Activated T-cell treated with anti-CD3 and anti-CD28 coated beads for 1 hour (primary cell): ENCODE data around the gene INTS11.

Source experiments
- DNase-seq: peaks from one replicate; pipeline ENCODE4 v3.0.0-alpha.2; 2020; ENCODE audit warnings: low read depth

The INTS11 gene

GRCh38 chr1:1343811-1344421 lies 19.5 kb upstream of the INTS11 start:
- DNase-seq: no peak

DNA sequence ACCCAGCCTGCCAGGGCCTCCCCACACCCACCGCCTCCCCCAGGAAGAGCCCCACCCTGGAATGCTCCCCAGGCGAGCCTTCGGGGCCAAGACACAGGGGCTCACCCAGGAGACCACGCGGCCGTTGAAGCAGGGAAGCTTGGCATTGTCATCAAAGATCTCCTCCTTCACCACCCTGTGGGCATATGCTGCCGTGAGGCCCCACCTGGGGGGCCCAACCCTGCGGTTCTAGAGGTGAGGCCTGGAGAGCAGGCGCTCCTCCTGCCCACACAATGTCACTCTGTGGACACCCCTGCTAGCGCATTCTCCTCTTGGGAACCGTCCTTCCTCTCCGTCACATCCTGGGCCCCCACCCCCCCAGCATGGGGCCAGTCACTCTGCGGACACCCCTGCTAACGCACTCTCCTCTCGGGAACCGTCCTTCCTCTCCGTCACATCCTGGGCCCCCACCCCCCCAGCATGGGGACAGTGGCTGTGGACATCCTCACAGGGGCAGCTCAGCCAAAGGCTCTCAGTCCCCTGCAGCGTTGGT lies 18.2 kb upstream of the INTS11 start:
- DNase-seq: no peak

DNA sequence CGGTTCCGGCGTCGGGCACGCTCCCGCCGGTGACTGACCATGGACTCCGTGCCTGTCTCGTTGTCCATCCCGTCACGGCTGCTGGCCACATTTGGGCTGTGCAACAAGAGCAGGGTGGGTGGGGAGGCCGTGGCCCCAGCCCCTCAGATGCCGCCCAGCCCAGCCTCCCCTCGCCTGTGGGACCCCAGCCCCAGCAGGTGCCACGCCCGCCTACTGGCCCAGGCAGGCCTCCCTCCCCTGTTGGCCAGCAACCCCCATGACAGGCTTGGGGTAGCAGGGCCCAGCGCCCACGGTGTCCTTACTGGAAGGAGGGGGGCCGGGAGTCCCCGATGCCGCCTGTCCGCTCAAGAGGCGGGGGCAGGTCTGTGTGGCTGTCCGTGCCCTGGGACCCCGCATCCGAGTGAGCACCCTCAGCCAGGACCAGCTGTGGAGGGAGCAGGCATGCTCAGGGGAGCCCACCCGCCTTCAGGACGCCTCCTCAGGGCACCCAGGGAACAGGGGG lies 17.7 kb upstream of the INTS11 start:
- no peak for DNase-seq

DNA sequence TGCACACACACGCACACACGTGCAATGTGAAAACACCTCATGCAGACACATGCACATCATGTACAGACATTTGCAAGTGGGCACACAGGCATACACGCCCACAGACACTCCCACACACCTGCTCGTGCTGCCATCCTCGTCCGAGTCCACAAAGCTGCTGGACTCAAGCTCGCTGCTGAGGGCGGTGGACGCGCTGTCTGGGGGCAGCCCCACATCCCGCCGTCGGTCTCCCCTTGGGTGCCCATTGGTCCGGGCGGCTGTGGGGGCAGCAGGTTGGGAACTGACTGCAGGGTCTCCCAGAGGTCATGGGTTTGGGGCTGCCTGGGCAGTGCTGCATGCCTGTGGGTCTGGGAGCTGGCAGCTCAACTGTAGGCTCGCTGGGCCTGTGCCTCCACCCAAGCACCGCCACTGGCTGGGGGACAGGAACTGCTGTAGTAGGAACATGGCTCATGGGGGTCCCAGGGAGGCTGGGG lies 17.1 kb upstream of the INTS11 start:
- DNase-seq: no peak

- DNase-seq: no peak
These were observed 16.5 kb upstream of the INTS11 start for GRCh38 chr1:1340791-1341548.

DNA sequence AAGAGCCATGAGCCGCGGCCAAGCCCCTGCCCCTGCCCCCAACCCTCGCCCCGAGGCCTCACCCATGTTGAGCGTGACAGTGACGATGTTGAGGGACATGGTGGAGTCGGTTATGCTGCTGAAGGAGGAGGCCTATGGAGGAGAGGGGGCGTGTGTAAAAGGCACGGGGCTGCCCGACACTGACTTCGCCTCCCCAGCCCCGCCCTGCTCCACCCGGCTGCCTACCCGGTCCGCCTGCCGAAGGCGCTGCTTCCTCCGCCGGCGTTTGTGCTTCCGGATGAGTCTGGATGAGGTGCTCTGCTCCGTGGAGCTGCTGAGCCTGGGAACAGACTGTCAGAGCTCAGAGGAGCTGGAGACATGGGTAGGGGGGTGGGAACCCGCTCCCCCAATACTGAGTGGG lies 15.7 kb upstream of the INTS11 start:
- DNase-seq: no peak

GRCh38 chr1:1338278-1338677 lies 13.8 kb upstream of the INTS11 start:
- no peak for DNase-seq

- DNase-seq: no peak
These were observed 13.3 kb upstream of the INTS11 start for GRCh38 chr1:1337793-1338147.

DNA sequence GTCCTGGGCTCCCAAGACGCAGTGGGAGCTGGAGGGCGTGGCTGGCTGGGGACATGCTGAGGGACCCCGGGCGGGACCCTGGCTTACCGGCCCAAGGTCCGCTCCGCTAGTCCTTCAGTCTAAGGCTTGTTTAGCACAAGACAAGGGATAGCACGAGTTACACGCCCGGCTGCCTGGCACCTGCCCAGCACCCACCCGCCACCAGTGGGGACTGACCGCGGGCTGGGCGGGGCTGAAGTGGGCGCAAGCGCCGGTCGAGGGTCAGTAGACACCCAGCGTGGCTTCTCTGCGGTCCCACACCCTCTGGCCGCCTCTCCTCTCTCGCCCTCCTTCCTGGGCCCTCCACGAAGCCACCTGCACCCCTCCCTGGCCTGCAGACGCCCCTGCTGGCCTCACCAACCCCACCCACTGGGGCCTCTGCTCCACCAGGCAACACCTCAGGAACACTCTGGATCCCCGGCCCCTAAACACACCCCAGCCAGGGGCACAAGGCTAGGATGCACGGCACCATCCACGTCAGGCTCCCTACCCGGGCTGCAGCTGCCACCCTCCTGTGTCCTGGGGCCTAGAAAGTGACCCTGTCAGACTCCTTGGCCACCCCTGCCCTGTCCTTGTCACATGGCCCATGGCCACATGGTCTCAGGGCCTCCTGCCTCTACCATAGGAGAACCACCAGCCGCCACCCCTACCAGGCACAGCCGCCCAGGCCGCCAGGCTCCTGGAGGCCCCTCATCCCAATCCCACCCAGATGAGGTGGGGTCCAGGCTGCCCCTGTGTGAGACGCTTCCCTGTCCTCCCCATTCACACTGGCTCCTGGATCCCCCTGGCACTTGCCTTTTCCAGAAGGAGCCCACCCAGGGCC lies 12.7 kb upstream of the INTS11 start:
- no peak for DNase-seq

GRCh38 chr1:1336446-1336845 lies 12.0 kb upstream of the INTS11 start:
- DNase-seq: no peak

GRCh38 chr1:1335792-1336248 lies 11.4 kb upstream of the INTS11 start:
- no peak for DNase-seq

DNA sequence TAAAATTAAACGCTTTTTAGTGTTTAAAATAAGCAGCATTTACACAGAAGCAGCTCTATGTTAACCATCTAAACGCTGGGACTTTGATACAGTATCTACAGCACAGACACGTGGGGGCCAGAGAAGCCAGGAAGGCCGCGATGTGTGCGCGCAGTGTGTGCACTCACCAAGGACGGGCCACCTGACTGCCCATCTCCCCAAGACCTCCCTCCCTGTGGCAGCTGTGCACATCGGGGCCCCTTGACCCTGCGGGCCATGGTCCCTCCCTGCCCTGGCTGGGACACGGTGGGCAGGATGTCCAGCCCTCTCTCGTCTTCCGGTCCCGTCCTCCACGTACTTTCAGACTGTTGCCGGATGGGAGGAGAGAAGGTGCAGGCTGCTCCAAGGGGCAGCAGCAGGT lies 10.8 kb upstream of the INTS11 start:
- DNase-seq: no peak

- no peak for DNase-seq
These were observed 10.4 kb upstream of the INTS11 start for GRCh38 chr1:1334835-1335234.

DNA sequence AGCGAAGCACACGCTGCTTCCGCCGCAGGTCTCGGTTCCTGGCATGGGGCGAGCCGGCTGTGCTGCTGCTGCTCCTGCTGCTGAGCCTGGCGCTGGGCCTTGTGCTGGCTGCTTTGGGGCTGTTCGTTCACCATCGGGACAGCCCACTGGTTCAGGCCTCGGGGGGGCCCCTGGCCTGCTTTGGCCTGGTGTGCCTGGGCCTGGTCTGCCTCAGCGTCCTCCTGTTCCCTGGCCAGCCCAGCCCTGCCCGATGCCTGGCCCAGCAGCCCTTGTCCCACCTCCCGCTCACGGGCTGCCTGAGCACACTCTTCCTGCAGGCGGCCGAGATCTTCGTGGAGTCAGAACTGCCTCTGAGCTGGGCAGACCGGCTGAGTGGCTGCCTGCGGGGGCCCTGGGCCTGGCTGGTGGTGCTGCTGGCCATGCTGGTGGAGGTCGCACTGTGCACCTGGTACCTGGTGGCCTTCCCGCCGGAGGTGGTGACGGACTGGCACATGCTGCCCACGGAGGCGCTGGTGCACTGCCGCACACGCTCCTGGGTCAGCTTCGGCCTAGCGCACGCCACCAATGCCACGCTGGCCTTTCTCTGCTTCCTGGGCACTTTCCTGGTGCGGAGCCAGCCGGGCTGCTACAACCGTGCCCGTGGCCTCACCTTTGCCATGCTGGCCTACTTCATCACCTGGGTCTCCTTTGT lies 9.2 kb upstream of the INTS11 start:
- no peak for DNase-seq

DNA sequence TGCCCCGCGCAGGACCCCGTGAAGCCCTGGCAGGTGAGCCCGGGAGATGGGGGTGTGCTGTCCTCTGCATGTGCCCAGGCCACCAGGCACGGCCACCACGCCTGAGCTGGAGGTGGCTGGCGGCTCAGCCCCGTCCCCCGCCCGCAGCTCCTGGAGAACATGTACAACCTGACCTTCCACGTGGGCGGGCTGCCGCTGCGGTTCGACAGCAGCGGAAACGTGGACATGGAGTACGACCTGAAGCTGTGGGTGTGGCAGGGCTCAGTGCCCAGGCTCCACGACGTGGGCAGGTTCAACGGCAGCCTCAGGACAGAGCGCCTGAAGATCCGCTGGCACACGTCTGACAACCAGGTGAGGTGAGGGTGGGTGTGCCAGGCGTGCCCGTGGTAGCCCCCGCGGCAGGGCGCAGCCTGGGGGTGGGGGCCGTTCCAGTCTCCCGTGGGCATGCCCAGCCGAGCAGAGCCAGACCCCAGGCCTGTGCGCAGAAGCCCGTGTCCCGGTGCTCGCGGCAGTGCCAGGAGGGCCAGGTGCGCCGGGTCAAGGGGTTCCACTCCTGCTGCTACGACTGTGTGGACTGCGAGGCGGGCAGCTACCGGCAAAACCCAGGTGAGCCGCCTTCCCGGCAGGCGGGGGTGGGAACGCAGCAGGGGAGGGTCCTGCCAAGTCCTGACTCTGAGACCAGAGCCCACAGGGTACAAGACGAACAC lies 8.5 kb upstream of the INTS11 start:
- no peak for DNase-seq

- DNase-seq: no peak
These were observed 7.7 kb upstream of the INTS11 start for GRCh38 chr1:1332031-1332755.

DNA sequence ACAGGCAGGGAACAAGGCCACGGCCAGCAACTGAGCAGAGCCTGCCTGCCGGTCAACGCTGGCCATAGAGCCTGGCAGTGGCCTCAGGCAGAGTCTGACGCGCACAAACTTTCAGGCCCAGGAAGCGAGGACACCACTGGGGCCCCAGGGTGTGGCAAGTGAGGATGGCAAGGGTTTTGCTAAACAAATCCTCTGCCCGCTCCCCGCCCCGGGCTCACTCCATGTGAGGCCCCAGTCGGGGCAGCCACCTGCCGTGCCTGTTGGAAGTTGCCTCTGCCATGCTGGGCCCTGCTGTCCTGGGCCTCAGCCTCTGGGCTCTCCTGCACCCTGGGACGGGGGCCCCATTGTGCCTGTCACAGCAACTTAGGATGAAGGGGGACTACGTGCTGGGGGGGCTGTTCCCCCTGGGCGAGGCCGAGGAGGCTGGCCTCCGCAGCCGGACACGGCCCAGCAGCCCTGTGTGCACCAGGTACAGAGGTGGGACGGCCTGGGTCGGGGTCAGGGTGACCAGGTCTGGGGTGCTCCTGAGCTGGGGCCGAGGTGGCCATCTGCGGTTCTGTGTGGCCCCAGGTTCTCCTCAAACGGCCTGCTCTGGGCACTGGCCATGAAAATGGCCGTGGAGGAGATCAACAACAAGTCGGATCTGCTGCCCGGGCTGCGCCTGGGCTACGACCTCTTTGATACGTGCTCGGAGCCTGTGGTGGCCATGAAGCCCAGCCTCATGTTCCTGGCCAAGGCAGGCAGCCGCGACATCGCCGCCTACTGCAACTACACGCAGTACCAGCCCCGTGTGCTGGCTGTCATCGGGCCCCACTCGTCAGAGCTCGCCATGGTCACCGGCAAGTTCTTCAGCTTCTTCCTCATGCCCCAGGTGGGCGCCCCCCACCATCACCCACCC lies 6.9 kb upstream of the INTS11 start, which contains the start of gene TAS1R3:
Gene TAS1R3, plus strand, starts transcription at position 213 of the 898 bp plus-strand sequence. Its CDS starts 66 bp downstream, at position 279.
- DNase-seq: no peak

- DNase-seq: no peak
These were observed 6.1 kb upstream of the INTS11 start for GRCh38 chr1:1330366-1331067.
